Midbrain (tissue), 1 donor: ENCODE data around the gene TTC13.

Experiments
- DNase-seq: peaks from one replicate; lab custom pipeline; 2025; lab: John Stamatoyannopoulos, UW

The TTC13 gene

GRCh38 chr1:230948903-230949302 is 29.8 kb downstream of the TTC13 start:
- no peak for DNase-seq

GRCh38 chr1:230948301-230948700 is 30.4 kb downstream of the TTC13 start:
- no peak for DNase-seq

- DNase-seq = no peak
Observed at GRCh38 chr1:230943048-230943593, 35.5 kb downstream of the TTC13 start.

GRCh38 chr1:230940848-230941247 is 37.8 kb downstream of the TTC13 start:
- DNase-seq = no peak

GRCh38 chr1:230939806-230940489 is 38.7 kb downstream of the TTC13 start:
- no peak for DNase-seq

- no peak for DNase-seq
Observed at GRCh38 chr1:230938924-230939368, 39.7 kb downstream of the TTC13 start.

- no peak for DNase-seq
Observed at GRCh38 chr1:230937371-230937770, 41.3 kb downstream of the TTC13 start.

GRCh38 chr1:230936475-230936874 is 42.2 kb downstream of the TTC13 start:
- no peak for DNase-seq

- no peak for DNase-seq
Observed at GRCh38 chr1:230935852-230936251, 42.8 kb downstream of the TTC13 start.

GRCh38 chr1:230930986-230931385 is 47.7 kb downstream of the TTC13 start:
- DNase-seq = no peak

- no peak for DNase-seq
Observed at GRCh38 chr1:230926182-230926581, 52.5 kb downstream of the TTC13 start.

- no peak for DNase-seq
Observed at GRCh38 chr1:230925608-230926007, 53.1 kb downstream of the TTC13 start.

- no peak for DNase-seq
Observed at GRCh38 chr1:230923176-230923575, 55.5 kb downstream of the TTC13 start.

- no peak for DNase-seq
Observed at GRCh38 chr1:230922620-230923019, 56.0 kb downstream of the TTC13 start.

GRCh38 chr1:230919207-230919606 is 59.5 kb downstream of the TTC13 start:
- no peak for DNase-seq

GRCh38 chr1:230917284-230918135 is 61.2 kb downstream of the TTC13 start:
- DNase-seq = peak; percentile 79

- no peak for DNase-seq
Observed at GRCh38 chr1:230916587-230917283, 61.9 kb downstream of the TTC13 start.

- DNase-seq = no peak
Observed at GRCh38 chr1:230915078-230915477, 63.6 kb downstream of the TTC13 start.

- DNase-seq = no peak
Observed at GRCh38 chr1:230913496-230913895, 65.2 kb downstream of the TTC13 start.

- DNase-seq = no peak
Observed at GRCh38 chr1:230910755-230911117, 67.9 kb downstream of the TTC13 start.

GRCh38 chr1:230909974-230910754 is 68.5 kb downstream of the TTC13 start:
- peak; percentile 84 for DNase-seq
